Measurements from ENCODE around the gene LSS. TPM values are rescaled to one million over a fixed set of nuclear protein-coding genes. Genes with fewer than 3 reads are reported as not detected.

LSS gene
- total and polyA plus RNA-seq, 2 donors (not counting 3 experiments of a cell fraction or from before 2014, with no cell fraction given), result 120 to 141 TPM

- Histone ChIP-seq H3K9me1 (replicated peaks; ENCODE audit: control insufficient read depth, extremely low read depth, insufficient read depth, low read length) (no peaks in the 10 kb centered on the region), H3K9ac (replicated peaks; ENCODE audit: extremely low read depth, insufficient read depth, low read length) (no peak overlapping the region), H3K9me3 (replicated peaks; ENCODE audit: control insufficient read depth, insufficient read depth, low read length) (no peaks in the 10 kb centered on the region), H3K36me3 (ENCODE audit: control insufficient read depth in 2 of 2, extremely low read depth in 1 of 2, insufficient read depth in 2 of 2, low read length in 2 of 2) (peaks cover 37 to 54% of the 10 kb centered on the region in 2 experiments), H3K27me3 (ENCODE audit: control insufficient read depth in 2 of 2, insufficient read depth in 2 of 2, low read length in 2 of 2) (no peaks in the 10 kb centered on the region), H3K4me2 (ENCODE audit: insufficient read depth, low read length) (no peak overlapping the region), H3K4me1 (ENCODE audit: control insufficient read depth, extremely low read depth, insufficient read depth, low read length) (no peaks in the 10 kb centered on the region), H3K4me3 (replicated peaks in 1 of 3; ENCODE audit: insufficient read depth in 1 of 3, low read depth in 1 of 3, low read length in 3 of 3) (no peak overlapping the region), H4K20me1 (replicated peaks; ENCODE audit: control insufficient read depth, extremely low read depth, insufficient read depth, low read length) (no peaks in the 10 kb centered on the region), H2AFZ (ENCODE audit: low read depth, low read length) (no peak overlapping the region), H3K79me2 (ENCODE audit: control insufficient read depth, insufficient read depth, low read length) (no peaks in the 10 kb centered on the region), H3K27ac (ENCODE audit: insufficient read depth, low read depth, low read length) (no peak overlapping the region)
- no peak for FAIRE-seq
- ChIA-PET CTCF (no interaction called here), POLR2A (no interaction called here)
- intact Hi-C loops (cut with micrococcal nuclease) (no loop called here), dilution Hi-C loops (cut with MboI; ENCODE audit: extremely low pct_ligation_motif_present, low sequenced_read_pairs) (no loop called here)
- TF ChIP-seq CTCF (IDR thresholded peaks at IDR 0.05; ENCODE audit: extremely low read depth in 1 of 2, insufficient read depth in 1 of 2, low read depth in 1 of 2, low read length in 2 of 2) (no peak), EZH2 (IDR thresholded peaks at IDR 0.05; ENCODE audit: borderline replicate concordance, low read depth, low read length, severe bottlenecking) (no peak), FOS (IDR thresholded peaks at IDR 0.05; ENCODE audit: borderline replicate concordance, insufficient read depth, low read length) (no peak), MAX (IDR thresholded peaks at IDR 0.05; ENCODE audit: insufficient read depth, insufficient read length) (no peak), MYC (IDR thresholded peaks at IDR 0.05; ENCODE audit: low read depth, low read length) (no peak), JUN (IDR thresholded peaks at IDR 0.05; ENCODE audit: borderline replicate concordance, insufficient read depth, insufficient read length, low read depth) (no peak), POLR2AphosphoS5 (IDR thresholded peaks at IDR 0.05; ENCODE audit: insufficient read depth, low read depth, low read length) (no peak), GATA2 (IDR thresholded peaks at IDR 0.05; ENCODE audit: insufficient read depth, insufficient read length, low read depth, low read length) (no peak), POLR2A (IDR thresholded peaks at IDR 0.05; ENCODE audit: low read depth, low read length) (no peak)
- DNase-seq (ENCODE audit: low read depth, low spot score), result no peak
- no TSS peak for BruUV-seq (replicated peaks)
Measured at GRCh38 chr21:46244602-46245001, 16.0 kb upstream of the LSS start.

Data from endothelial cell of umbilical vein (primary cell).